ENCODE measurements around the gene ASB8.

GRCh38 chr12:48160046-48160445 lies 2.7 kb upstream of the ASB8 start:
- TF ChIP-seq TEAD4 (IDR thresholded peaks at IDR 0.05) (no peak), CREB1 (IDR thresholded peaks at IDR 0.05; ENCODE audit: low read depth) (no peak), EGR1 (IDR thresholded peaks at IDR 0.05) (no peak), EP300 (IDR thresholded peaks at IDR 0.05; ENCODE audit: borderline replicate concordance) (no peak)

Data from Ishikawa (cell line).